Vagina (tissue), 2 donors: ENCODE measurements around the gene ANGPT4. TPM values are rescaled to one million over a fixed set of nuclear protein-coding genes. Genes with fewer than 3 reads are reported as not detected.

Experiments used
- DNase-seq, 2 donors: peaks; one replicate each; pipeline ENCODE4 v3.0.0-alpha.2; 2017; ENCODE audit errors: extremely low spot score in 2 of 2
- H3K27ac ChIP-seq: fragments of 200-600 bp; sonication (generic); one replicate; pipeline ENCODE4 v1.5.1; 2019
- H3K27me3 ChIP-seq: fragments of 200-600 bp; sonication (generic); one replicate; pipeline ENCODE4 v1.5.1; 2019
- H3K36me3 ChIP-seq, 2 donors: fragments of 200-600 bp; sonication (generic); one replicate each; pipeline ENCODE4 v1.5.1; 2017 to 2019
- H3K4me1 ChIP-seq: fragments of 200-600 bp; sonication (generic); one replicate; pipeline ENCODE4 v1.5.1; 2019
- H3K4me3 ChIP-seq, 2 donors: fragments of 200-600 bp; sonication (generic); 1 replicate in 1 of 2; 2 replicates in 1 of 2; pipeline ENCODE4 v1.5.1; 2016 to 2019
- H3K9me3 ChIP-seq: fragments of 200-600 bp; sonication (generic); one replicate; pipeline ENCODE4 v1.5.1; 2019
- CTCF ChIP-seq, 3 experiments: fragments of 450-650 bp in 2 of 3; fragments of 200-600 bp in 1 of 3; sonication (generic) in 1 of 3; IDR thresholded peaks; one replicate each; pipeline ENCODE4 v1.5.1; 2017 to 2019; ENCODE audit warnings: antibody characterized with exemption in 3 of 3, mild to moderate bottlenecking in 2 of 3, moderate library complexity in 2 of 3
- POLR2A ChIP-seq, 2 donors: fragments of 450-650 bp; IDR thresholded peaks; one replicate each; pipeline ENCODE4 v1.6.1; 2017; ENCODE audit warnings: antibody characterized with exemption in 2 of 2, mild to moderate bottlenecking in 2 of 2, moderate library complexity in 2 of 2
- POLR2AphosphoS5 ChIP-seq, 2 donors: sonication (generic); formaldehyde crosslinking; IDR thresholded peaks; one replicate each; pipeline ENCODE4 v1.9.0; 2017; ENCODE audit warnings: antibody characterized with exemption in 2 of 2, mild to moderate bottlenecking in 2 of 2, low read depth in 1 of 2; ENCODE audit not compliant: insufficient read depth in 1 of 2
- intact Hi-C: fragments of 100-400 bp; cut with DNase I; formaldehyde crosslinking; loops from one replicate; pipeline ENCODE4 v1.15.1; 2023
- total RNA-seq: library from RNA; depleted of rRNA; stranded (reverse); fragments of >200 nt; gene quantifications from one replicate; pipeline ENCODE4 v1.2.3, GENCODE V29; 2016

The ANGPT4 gene
- total RNA-seq, 1 donor from 2014 or later: 0.98 TPM

GRCh38 chr20:879626-880025 is 36.5 kb downstream of the ANGPT4 start:
- Histone ChIP-seq H3K9me3 (no peaks in the 10 kb centered on the region), H3K4me3 (no peak overlapping the region), H3K36me3 (no peaks in the 10 kb centered on the region), H3K27ac (no peak overlapping the region), H3K27me3 (no peaks in the 10 kb centered on the region), H3K4me1 (peaks cover 3% of the 10 kb centered on the region)
- TF ChIP-seq POLR2A (IDR thresholded peaks at IDR 0.05) (no peak), POLR2AphosphoS5 (IDR thresholded peaks at IDR 0.05; ENCODE audit: insufficient read depth in 1 of 2, low read depth in 1 of 2) (no peak)
- no peak for DNase-seq
- intact Hi-C loops: no loop called here

DNA sequence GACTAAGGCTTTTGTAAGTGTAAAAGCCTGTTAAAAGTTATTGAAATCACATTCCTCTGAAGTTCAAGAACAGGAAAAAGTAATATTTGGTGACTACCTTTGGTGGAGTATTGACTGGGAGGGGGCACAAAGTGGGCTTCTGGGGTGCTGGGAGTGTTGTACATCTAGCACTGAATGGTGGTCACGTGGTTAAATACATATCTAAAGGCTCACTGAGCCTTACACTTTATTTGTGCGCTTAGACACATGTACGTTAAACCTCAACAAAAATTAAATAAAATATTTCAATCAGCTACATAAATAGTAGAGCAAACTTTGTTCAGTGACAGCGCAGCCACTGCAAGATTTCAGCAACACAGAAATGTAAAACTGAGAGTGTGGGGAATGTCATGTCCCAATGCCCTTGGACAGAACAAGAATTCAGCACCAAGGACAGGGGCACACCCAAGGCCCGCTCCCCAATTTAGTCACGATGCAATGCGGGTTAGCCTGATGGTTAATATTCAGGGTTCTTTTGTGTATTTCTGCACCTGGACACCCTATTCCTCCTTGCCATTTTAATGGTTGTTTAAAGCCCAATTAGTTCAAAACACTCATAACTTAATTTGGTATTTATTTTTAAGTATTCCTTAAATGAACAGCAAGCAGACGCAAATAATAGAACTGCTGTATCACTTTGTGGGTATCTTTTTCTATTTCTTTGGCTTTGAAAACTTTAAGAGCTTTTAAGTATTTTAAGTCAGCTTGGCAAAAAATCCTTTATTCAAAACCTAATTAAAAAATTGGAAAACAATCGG is 37.4 kb downstream of the ANGPT4 start:
- no peaks in the 10 kb centered on the region for H3K9me3 ChIP-seq
- intact Hi-C loops: no loop called here
- H3K27ac ChIP-seq: no peak overlapping the region
- TF ChIP-seq CTCF (IDR thresholded peaks at IDR 0.05): no peak
- no peak for TF ChIP-seq POLR2A (IDR thresholded peaks at IDR 0.05)
- TF ChIP-seq POLR2AphosphoS5 (IDR thresholded peaks at IDR 0.05; ENCODE audit: insufficient read depth in 1 of 2, low read depth in 1 of 2): no peak
- no peaks in the 10 kb centered on the region for H3K36me3 ChIP-seq
- DNase-seq: no peak
- H3K4me3 ChIP-seq: no peak overlapping the region
- H3K27me3 ChIP-seq: no peaks in the 10 kb centered on the region
- H3K4me1 ChIP-seq: no peaks in the 10 kb centered on the region

GRCh38 chr20:877814-878213 is 38.3 kb downstream of the ANGPT4 start:
- Histone ChIP-seq H3K36me3 (no peaks in the 10 kb centered on the region), H3K27ac (no peak overlapping the region), H3K27me3 (no peaks in the 10 kb centered on the region), H3K4me1 (no peaks in the 10 kb centered on the region), H3K9me3 (no peaks in the 10 kb centered on the region), H3K4me3 (no peak overlapping the region)
- no peak for TF ChIP-seq CTCF (IDR thresholded peaks at IDR 0.05)
- no peak for TF ChIP-seq POLR2A (IDR thresholded peaks at IDR 0.05)
- no peak for TF ChIP-seq POLR2AphosphoS5 (IDR thresholded peaks at IDR 0.05; ENCODE audit: insufficient read depth in 1 of 2, low read depth in 1 of 2)
- DNase-seq: peak in 1 of 2 donors; percentile 65
- intact Hi-C loops: no loop called here

GRCh38 chr20:875115-875514 is 41.0 kb downstream of the ANGPT4 start:
- intact Hi-C loops: no loop called here
- no peak for TF ChIP-seq POLR2A (IDR thresholded peaks at IDR 0.05)
- no peak for TF ChIP-seq POLR2AphosphoS5 (IDR thresholded peaks at IDR 0.05; ENCODE audit: insufficient read depth in 1 of 2, low read depth in 1 of 2)
- no peak for TF ChIP-seq CTCF (IDR thresholded peaks at IDR 0.05)
- Histone ChIP-seq H3K4me1 (no peaks in the 10 kb centered on the region), H3K9me3 (no peaks in the 10 kb centered on the region), H3K27me3 (no peaks in the 10 kb centered on the region), H3K4me3 (no peak overlapping the region), H3K27ac (no peak overlapping the region), H3K36me3 (no peaks in the 10 kb centered on the region)
- DNase-seq: no peak

- intact Hi-C loops: no loop called here
- TF ChIP-seq POLR2AphosphoS5 (IDR thresholded peaks at IDR 0.05; ENCODE audit: insufficient read depth in 1 of 2, low read depth in 1 of 2) (no peak), CTCF (IDR thresholded peaks at IDR 0.05) (no peak), POLR2A (IDR thresholded peaks at IDR 0.05) (no peak)
- Histone ChIP-seq H3K27ac (no peak overlapping the region), H3K4me1 (no peaks in the 10 kb centered on the region), H3K9me3 (no peaks in the 10 kb centered on the region), H3K36me3 (no peaks in the 10 kb centered on the region), H3K27me3 (no peaks in the 10 kb centered on the region), H3K4me3 (no peak overlapping the region)
- peak in 1 of 2 donors; percentile 77 for DNase-seq
Observed at GRCh38 chr20:873875-874607, 42.1 kb downstream of the ANGPT4 start.
